ENCODE measurements around the gene LARGE2.

Gene LARGE2

GRCh38 chr11:45968901-45969300 is 46.4 kb downstream of the LARGE2 start:
- DNase-seq, result no peak

GRCh38 chr11:45973601-45974000 is 51.1 kb downstream of the LARGE2 start:
- no peak for DNase-seq

- no peak for DNase-seq
Observed at GRCh38 chr11:45974806-45975205, 52.4 kb downstream of the LARGE2 start.
